HG02870 (cell line): Measurements from ENCODE around the gene REX1BD.
"Not testable (repeated sequence)": the region's sequence is repeated elsewhere in the genome, so short reads cannot be mapped to it uniquely, and the experiment has no call there.

Experiments used
- ATAC-seq: cut with Tn5 transposase; IDR thresholded peaks from one replicate; pipeline ENCODE4 v1.9.1; 2021; ENCODE audit warnings: mild to moderate bottlenecking, moderate library complexity; ENCODE audit not compliant: unreplicated experiment

Gene REX1BD

GRCh38 chr19:18576383-18576782 is 12.2 kb upstream of the REX1BD start:
- ATAC-seq, result no peak

- no peak for ATAC-seq
These were observed 11.2 kb upstream of the REX1BD start for GRCh38 chr19:18577365-18577914.

GRCh38 chr19:18580311-18580710 is 8.3 kb upstream of the REX1BD start:
- no peak for ATAC-seq

GRCh38 chr19:18586306-18586705 is 2.3 kb upstream of the REX1BD start:
- ATAC-seq, result no peak

GRCh38 chr19:18587561-18587960 is 1.0 kb upstream of the REX1BD start:
- no peak for ATAC-seq

GRCh38 chr19:18587962-18588610 is 512 bp upstream of the REX1BD start:
- no peak for ATAC-seq

- peak; percentile 26 for ATAC-seq
These were observed 1.0 kb downstream of the REX1BD start for GRCh38 chr19:18589380-18590272.

- no peak for ATAC-seq
These were observed 2.0 kb downstream of the REX1BD start for GRCh38 chr19:18590273-18591272.

GRCh38 chr19:18591735-18592385 is 3.3 kb downstream of the REX1BD start:
- no peak for ATAC-seq

- ATAC-seq, result not testable (repeated sequence)
These were observed 4.1 kb downstream of the REX1BD start for GRCh38 chr19:18592732-18593131.

GRCh38 chr19:18593367-18594095 is 4.9 kb downstream of the REX1BD start:
- ATAC-seq, result no peak

- peak; percentile 49 for ATAC-seq
These were observed 5.7 kb downstream of the REX1BD start for GRCh38 chr19:18594096-18594823.

GRCh38 chr19:18594824-18595373 is 6.3 kb downstream of the REX1BD start:
- no peak for ATAC-seq

GRCh38 chr19:18595475-18595874 is 6.9 kb downstream of the REX1BD start:
- ATAC-seq, result no peak

GRCh38 chr19:18596752-18597157 is 8.2 kb downstream of the REX1BD start:
- no peak for ATAC-seq

GRCh38 chr19:18597809-18598660 is 9.4 kb downstream of the REX1BD start:
- no peak for ATAC-seq

GRCh38 chr19:18599485-18599884 is 10.9 kb downstream of the REX1BD start:
- no peak for ATAC-seq
